Right atrium auricular region (tissue), 2 donors: ENCODE results near the gene KARS1. TPM values are rescaled to one million over a fixed set of nuclear protein-coding genes. Genes with fewer than 3 reads are reported as not detected.

Experiments used
- DNase-seq: peaks from one replicate; pipeline ENCODE4 v3.0.0-alpha.2; 2019; ENCODE audit warnings: low spot score
- H3K27ac ChIP-seq, 2 donors: fragments of 200-600 bp; sonication (generic); 1 replicate in 1 of 2; 2 replicates in 1 of 2; pipeline ENCODE4 v1.5.1; 2016 to 2019
- H3K27me3 ChIP-seq, 2 donors: fragments of 200-600 bp; sonication (generic); one replicate each; pipeline versions ENCODE4 v1.5.1 to v1.6.0; 2017 to 2019
- H3K36me3 ChIP-seq: fragments of 200-600 bp; sonication (generic); one replicate; pipeline ENCODE4 v1.5.1; 2016
- H3K4me1 ChIP-seq, 2 donors: fragments of 200-600 bp; sonication (generic); one replicate each; pipeline versions ENCODE4 v1.5.1 to v1.6.0; 2017 to 2019
- H3K4me3 ChIP-seq, 2 donors: fragments of 200-600 bp; sonication (generic); 1 replicate in 1 of 2; 2 replicates in 1 of 2; pipeline ENCODE4 v1.5.1; 2017 to 2019; ENCODE audit warnings: mild to moderate bottlenecking in 1 of 2, moderate library complexity in 1 of 2
- H3K9me3 ChIP-seq, 2 donors: fragments of 200-600 bp; sonication (generic); one replicate each; pipeline ENCODE4 v1.5.1; 2019
- CTCF ChIP-seq, 2 donors: fragments of 200-600 bp; sonication (generic); IDR thresholded peaks; one replicate each; pipeline ENCODE4 v1.5.1; 2019; ENCODE audit warnings: antibody characterized with exemption in 2 of 2
- total RNA-seq, 2 donors: library from RNA; depleted of rRNA; stranded (reverse); fragments of >200 nt; gene quantifications; one replicate each; pipeline ENCODE4 v1.1.0, GENCODE V29; 2016

Gene KARS1
- total RNA-seq, 2 donors from 2014 or later: 88.9 to 100 TPM

GRCh38 chr16:75617121-75617520 is 30.3 kb downstream of the KARS1 start:
- TF ChIP-seq CTCF (IDR thresholded peaks at IDR 0.05): no peak
- H3K4me1 ChIP-seq: peaks cover 0 to 18% of the 10 kb centered on the region in 2 donors
- H3K36me3 ChIP-seq: peaks cover 43% of the 10 kb centered on the region
- no peak overlapping the region for H3K4me3 ChIP-seq
- no peak for DNase-seq
- H3K9me3 ChIP-seq: no peaks in the 10 kb centered on the region
- no peak overlapping the region for H3K27ac ChIP-seq
- H3K27me3 ChIP-seq: no peaks in the 10 kb centered on the region

- H3K27me3 ChIP-seq: no peaks in the 10 kb centered on the region
- no peak for TF ChIP-seq CTCF (IDR thresholded peaks at IDR 0.05)
- DNase-seq: no peak
- H3K36me3 ChIP-seq: peaks cover 49% of the 10 kb centered on the region
- H3K9me3 ChIP-seq: no peaks in the 10 kb centered on the region
- peaks cover 0 to 13% of the 10 kb centered on the region in 2 donors for H3K4me1 ChIP-seq
- H3K4me3 ChIP-seq: no peak overlapping the region
- H3K27ac ChIP-seq: no peak overlapping the region
Measured at GRCh38 chr16:75616521-75617010, 30.9 kb downstream of the KARS1 start.

- no peaks in the 10 kb centered on the region for H3K9me3 ChIP-seq
- DNase-seq: no peak
- no peak overlapping the region for H3K27ac ChIP-seq
- TF ChIP-seq CTCF (IDR thresholded peaks at IDR 0.05): no peak
- H3K36me3 ChIP-seq: peaks cover 58% of the 10 kb centered on the region
- no peak overlapping the region for H3K4me3 ChIP-seq
- no peaks in the 10 kb centered on the region for H3K27me3 ChIP-seq
- peaks cover 0 to 3% of the 10 kb centered on the region in 2 donors for H3K4me1 ChIP-seq
Measured at GRCh38 chr16:75615619-75616018, 31.8 kb downstream of the KARS1 start.

GRCh38 chr16:75614066-75614897 is 33.2 kb downstream of the KARS1 start:
- TF ChIP-seq CTCF (IDR thresholded peaks at IDR 0.05): no peak
- peaks cover 60% of the 10 kb centered on the region for H3K36me3 ChIP-seq

GRCh38 chr16:75606507-75606906 is 41.0 kb downstream of the KARS1 start:
- no peaks in the 10 kb centered on the region for H3K27me3 ChIP-seq
- peaks cover 71% of the 10 kb centered on the region for H3K36me3 ChIP-seq
- H3K4me1 ChIP-seq: no peaks in the 10 kb centered on the region

More at GRCh38 chr16:75614066-75614897, 33.2 kb downstream of the KARS1 start:
- no peak for DNase-seq
- Histone ChIP-seq H3K9me3 (no peaks in the 10 kb centered on the region), H3K4me1 (no peaks in the 10 kb centered on the region), H3K27ac (no peak overlapping the region), H3K4me3 (no peak overlapping the region), H3K27me3 (no peaks in the 10 kb centered on the region)

More at GRCh38 chr16:75606507-75606906, 41.0 kb downstream of the KARS1 start:
- no peak for DNase-seq
- no peak overlapping the region for H3K4me3 ChIP-seq
- H3K9me3 ChIP-seq: no peaks in the 10 kb centered on the region
- TF ChIP-seq CTCF (IDR thresholded peaks at IDR 0.05): no peak
- no peak overlapping the region for H3K27ac ChIP-seq
